Measurements from ENCODE around the gene CLTC. TPM values are rescaled to one million over a fixed set of nuclear protein-coding genes. Genes with fewer than 3 reads are reported as not detected.

Gene CLTC
- polyA plus RNA-seq, 2 donors = 49.5 to 69.7 TPM

GRCh38 chr17:59631276-59631675, 11.6 kb downstream of the CLTC start:
- Histone ChIP-seq H3K9me3 (ENCODE audit: control insufficient read depth in 2 of 2, insufficient read depth in 1 of 2, low read depth in 1 of 2, low read length in 1 of 2) (no peaks in the 10 kb centered on the region), H3K4me3 (ENCODE audit: low read depth in 1 of 2, low read length in 2 of 2) (no peak overlapping the region), H3K4me1 (ENCODE audit: control insufficient read depth in 2 of 2, insufficient read depth in 2 of 2, low read length in 1 of 2) (no peaks in the 10 kb centered on the region), H3K27me3 (ENCODE audit: control insufficient read depth in 1 of 2, insufficient read depth in 2 of 2, low read length in 2 of 2) (no peaks in the 10 kb centered on the region), H3K36me3 (ENCODE audit: control insufficient read depth in 2 of 2, insufficient read depth in 2 of 2, low read length in 1 of 2) (no peaks in the 10 kb centered on the region), H3K27ac (ENCODE audit: low read depth in 2 of 2, low read length in 1 of 2) (no peak overlapping the region)
- WGBS, 2 donors = 94 to 100% methylated on average over 1 of the region's 1 CpG

- H3K4me1 ChIP-seq (ENCODE audit: control insufficient read depth in 2 of 2, insufficient read depth in 2 of 2, low read length in 1 of 2) = no peaks in the 10 kb centered on the region
- no peaks in the 10 kb centered on the region for H3K36me3 ChIP-seq (ENCODE audit: control insufficient read depth in 2 of 2, insufficient read depth in 2 of 2, low read length in 1 of 2)
- H3K9me3 ChIP-seq (ENCODE audit: control insufficient read depth in 2 of 2, insufficient read depth in 1 of 2, low read depth in 1 of 2, low read length in 1 of 2) = no peaks in the 10 kb centered on the region
- no peak overlapping the region for H3K4me3 ChIP-seq (ENCODE audit: low read depth in 1 of 2, low read length in 2 of 2)
- 87 to 90% methylated on average over 6 of the region's 6 CpGs for WGBS, 2 donors
- no peaks in the 10 kb centered on the region for H3K27me3 ChIP-seq (ENCODE audit: control insufficient read depth in 1 of 2, insufficient read depth in 2 of 2, low read length in 2 of 2)
- no peak overlapping the region for H3K27ac ChIP-seq (ENCODE audit: low read depth in 2 of 2, low read length in 1 of 2)
Measured at GRCh38 chr17:59632398-59632797, 12.7 kb downstream of the CLTC start.

DNA sequence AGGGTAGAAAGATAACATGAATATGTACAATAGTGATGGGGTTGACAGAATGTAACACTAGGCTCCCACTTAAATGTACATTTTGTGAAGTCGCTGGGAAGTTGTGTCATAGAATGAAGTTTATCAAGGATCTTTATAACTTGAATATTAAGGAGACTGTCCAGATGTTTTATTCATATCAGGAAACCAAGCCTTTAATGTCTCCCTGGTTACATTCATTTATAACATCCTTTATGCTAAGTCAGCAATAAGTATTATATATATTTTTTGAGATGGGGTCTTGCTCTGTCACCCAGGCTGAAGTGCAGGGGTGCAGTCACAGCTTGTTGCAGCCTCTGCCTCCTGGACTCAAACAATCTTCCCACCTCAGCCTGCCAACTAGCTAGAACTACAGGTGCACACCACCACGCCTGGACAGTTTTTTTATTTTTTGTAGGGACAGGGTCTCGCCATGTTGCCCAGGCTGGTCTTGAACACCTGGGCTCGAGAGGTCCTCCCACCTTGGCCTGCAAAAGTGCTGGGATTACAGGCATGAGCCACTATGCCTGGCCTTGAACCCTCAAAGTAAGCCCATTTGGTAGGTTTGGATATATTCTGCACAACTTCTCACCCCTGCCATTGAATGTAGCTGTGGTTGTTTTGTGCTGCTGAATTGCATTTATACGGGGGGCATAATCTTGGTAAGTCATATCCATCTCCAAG, 14.1 kb downstream of the CLTC start:
- no peak overlapping the region for H3K4me3 ChIP-seq (ENCODE audit: low read depth in 1 of 2, low read length in 2 of 2)
- no peaks in the 10 kb centered on the region for H3K27me3 ChIP-seq (ENCODE audit: control insufficient read depth in 1 of 2, insufficient read depth in 2 of 2, low read length in 2 of 2)
- no peak overlapping the region for H3K27ac ChIP-seq (ENCODE audit: low read depth in 2 of 2, low read length in 1 of 2)
- WGBS, 2 donors = 89 to 94% methylated on average over 5 of the region's 5 CpGs
- H3K4me1 ChIP-seq (ENCODE audit: control insufficient read depth in 2 of 2, insufficient read depth in 2 of 2, low read length in 1 of 2) = no peaks in the 10 kb centered on the region
- no peaks in the 10 kb centered on the region for H3K9me3 ChIP-seq (ENCODE audit: control insufficient read depth in 2 of 2, insufficient read depth in 1 of 2, low read depth in 1 of 2, low read length in 1 of 2)
- H3K36me3 ChIP-seq (ENCODE audit: control insufficient read depth in 2 of 2, insufficient read depth in 2 of 2, low read length in 1 of 2) = peaks cover 0 to 2% of the 10 kb centered on the region in 2 donors

GRCh38 chr17:59634632-59635541, 15.2 kb downstream of the CLTC start:
- Histone ChIP-seq H3K36me3 (ENCODE audit: control insufficient read depth in 2 of 2, insufficient read depth in 2 of 2, low read length in 1 of 2) (peaks cover 0 to 2% of the 10 kb centered on the region in 2 donors), H3K27ac (ENCODE audit: low read depth in 2 of 2, low read length in 1 of 2) (no peak overlapping the region), H3K9me3 (ENCODE audit: control insufficient read depth in 2 of 2, insufficient read depth in 1 of 2, low read depth in 1 of 2, low read length in 1 of 2) (no peaks in the 10 kb centered on the region), H3K27me3 (ENCODE audit: control insufficient read depth in 1 of 2, insufficient read depth in 2 of 2, low read length in 2 of 2) (no peaks in the 10 kb centered on the region), H3K4me3 (ENCODE audit: low read depth in 1 of 2, low read length in 2 of 2) (no peak overlapping the region), H3K4me1 (ENCODE audit: control insufficient read depth in 2 of 2, insufficient read depth in 2 of 2, low read length in 1 of 2) (no peaks in the 10 kb centered on the region)
- 57 to 66% methylated on average over 3 of the region's 3 CpGs for WGBS, 2 donors

DNA sequence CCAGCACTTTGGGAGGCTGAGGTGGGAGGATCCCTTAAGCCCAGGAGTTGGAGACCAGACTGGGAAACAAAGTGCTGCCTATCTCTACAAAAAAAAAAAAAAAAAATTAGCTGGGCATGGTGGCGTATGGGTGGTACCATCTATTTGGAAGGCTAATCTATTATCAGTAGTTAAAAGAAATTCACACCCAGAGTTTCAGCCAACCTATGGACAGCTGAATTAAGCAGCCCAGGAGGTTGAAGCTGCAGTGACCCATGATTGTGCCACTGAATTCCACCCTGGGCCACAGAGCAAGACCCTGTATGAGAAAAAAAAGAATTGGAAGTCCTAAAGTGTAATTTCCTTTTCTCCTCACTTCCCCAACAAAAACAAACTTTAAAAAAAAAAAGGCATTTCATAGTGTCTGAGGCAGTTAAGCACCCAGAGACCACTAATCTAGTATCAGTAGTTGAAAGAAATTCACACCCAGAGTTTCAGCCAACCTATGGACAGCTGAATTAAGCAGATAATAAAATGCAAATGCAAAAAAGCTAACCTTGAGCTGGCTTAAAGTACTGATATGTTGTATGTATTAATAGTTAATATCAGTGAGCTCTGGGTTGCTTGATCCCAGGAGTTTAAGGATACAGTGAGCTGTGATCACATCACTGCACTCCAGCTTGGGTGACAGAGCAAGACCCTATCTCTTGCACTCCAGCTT, 18.1 kb downstream of the CLTC start:
- H3K4me3 ChIP-seq (ENCODE audit: low read depth in 1 of 2, low read length in 2 of 2) = no peak overlapping the region
- no peaks in the 10 kb centered on the region for H3K4me1 ChIP-seq (ENCODE audit: control insufficient read depth in 2 of 2, insufficient read depth in 2 of 2, low read length in 1 of 2)
- peaks cover 0 to 2% of the 10 kb centered on the region in 2 donors for H3K36me3 ChIP-seq (ENCODE audit: control insufficient read depth in 2 of 2, insufficient read depth in 2 of 2, low read length in 1 of 2)
- H3K27me3 ChIP-seq (ENCODE audit: control insufficient read depth in 1 of 2, insufficient read depth in 2 of 2, low read length in 2 of 2) = no peaks in the 10 kb centered on the region
- H3K9me3 ChIP-seq (ENCODE audit: control insufficient read depth in 2 of 2, insufficient read depth in 1 of 2, low read depth in 1 of 2, low read length in 1 of 2) = no peaks in the 10 kb centered on the region
- 88 to 93% methylated on average over 1 of the region's 1 CpG for WGBS, 2 donors
- H3K27ac ChIP-seq (ENCODE audit: low read depth in 2 of 2, low read length in 1 of 2) = no peak overlapping the region

DNA sequence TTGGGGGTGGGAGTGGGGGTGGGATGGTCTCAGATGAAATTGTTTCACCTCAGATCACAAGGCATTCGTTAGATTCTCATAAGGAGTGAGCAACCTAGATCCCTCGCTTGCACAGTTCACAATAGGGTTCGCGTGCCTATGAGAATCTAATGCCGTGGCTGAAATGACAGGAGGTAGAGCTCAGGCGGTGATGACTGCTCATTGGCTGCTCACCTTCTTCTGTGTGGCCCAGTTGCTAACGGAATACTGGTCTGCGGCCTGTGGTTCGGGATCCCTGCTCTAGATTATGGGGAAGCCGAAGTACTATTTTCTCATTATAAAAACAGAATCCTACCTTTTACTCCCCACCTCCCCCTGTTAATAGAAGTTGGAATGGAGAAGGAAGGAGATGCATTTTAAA, 18.9 kb downstream of the CLTC start:
- no peak overlapping the region for H3K27ac ChIP-seq (ENCODE audit: low read depth in 2 of 2, low read length in 1 of 2)
- no peak overlapping the region for H3K4me3 ChIP-seq (ENCODE audit: low read depth in 1 of 2, low read length in 2 of 2)
- peaks cover 0 to 2% of the 10 kb centered on the region in 2 donors for H3K36me3 ChIP-seq (ENCODE audit: control insufficient read depth in 2 of 2, insufficient read depth in 2 of 2, low read length in 1 of 2)
- no peaks in the 10 kb centered on the region for H3K9me3 ChIP-seq (ENCODE audit: control insufficient read depth in 2 of 2, insufficient read depth in 1 of 2, low read depth in 1 of 2, low read length in 1 of 2)
- 71 to 84% methylated on average over 10 of the region's 10 CpGs for WGBS, 2 donors
- no peaks in the 10 kb centered on the region for H3K4me1 ChIP-seq (ENCODE audit: control insufficient read depth in 2 of 2, insufficient read depth in 2 of 2, low read length in 1 of 2)
- no peaks in the 10 kb centered on the region for H3K27me3 ChIP-seq (ENCODE audit: control insufficient read depth in 1 of 2, insufficient read depth in 2 of 2, low read length in 2 of 2)

GRCh38 chr17:59641799-59642484, 22.2 kb downstream of the CLTC start:
- Histone ChIP-seq H3K4me3 (ENCODE audit: low read depth in 1 of 2, low read length in 2 of 2) (no peak overlapping the region), H3K36me3 (ENCODE audit: control insufficient read depth in 2 of 2, insufficient read depth in 2 of 2, low read length in 1 of 2) (peaks cover 0 to 2% of the 10 kb centered on the region in 2 donors), H3K9me3 (ENCODE audit: control insufficient read depth in 2 of 2, insufficient read depth in 1 of 2, low read depth in 1 of 2, low read length in 1 of 2) (no peaks in the 10 kb centered on the region), H3K27ac (ENCODE audit: low read depth in 2 of 2, low read length in 1 of 2) (no peak overlapping the region), H3K4me1 (ENCODE audit: control insufficient read depth in 2 of 2, insufficient read depth in 2 of 2, low read length in 1 of 2) (no peaks in the 10 kb centered on the region), H3K27me3 (ENCODE audit: control insufficient read depth in 1 of 2, insufficient read depth in 2 of 2, low read length in 2 of 2) (no peaks in the 10 kb centered on the region)
- WGBS, 2 donors = 23 to 40% methylated on average over 2 of the region's 2 CpGs

- Histone ChIP-seq H3K36me3 (ENCODE audit: control insufficient read depth in 2 of 2, insufficient read depth in 2 of 2, low read length in 1 of 2) (peaks cover 0 to 2% of the 10 kb centered on the region in 2 donors), H3K27ac (ENCODE audit: low read depth in 2 of 2, low read length in 1 of 2) (no peak overlapping the region), H3K4me3 (ENCODE audit: low read depth in 1 of 2, low read length in 2 of 2) (no peak overlapping the region), H3K4me1 (ENCODE audit: control insufficient read depth in 2 of 2, insufficient read depth in 2 of 2, low read length in 1 of 2) (no peaks in the 10 kb centered on the region), H3K27me3 (ENCODE audit: control insufficient read depth in 1 of 2, insufficient read depth in 2 of 2, low read length in 2 of 2) (no peaks in the 10 kb centered on the region), H3K9me3 (ENCODE audit: control insufficient read depth in 2 of 2, insufficient read depth in 1 of 2, low read depth in 1 of 2, low read length in 1 of 2) (no peaks in the 10 kb centered on the region)
- 45 to 68% methylated on average over 1 of the region's 1 CpG for WGBS, 2 donors
Measured at GRCh38 chr17:59642565-59642964, 22.9 kb downstream of the CLTC start.
